ENCODE measurements around the gene CLIC3.
"Not testable (repeated sequence)": the region's sequence is repeated elsewhere in the genome, so short reads cannot be mapped to it uniquely, and the experiment has no call there.

Gene CLIC3

GRCh38 chr9:137017071-137017470 is 20.7 kb upstream of the CLIC3 start:
- DNase-seq (ENCODE audit: low spot score), result no peak

GRCh38 chr9:137016436-137016835 is 20.1 kb upstream of the CLIC3 start:
- no peak for DNase-seq (ENCODE audit: low spot score)

DNA sequence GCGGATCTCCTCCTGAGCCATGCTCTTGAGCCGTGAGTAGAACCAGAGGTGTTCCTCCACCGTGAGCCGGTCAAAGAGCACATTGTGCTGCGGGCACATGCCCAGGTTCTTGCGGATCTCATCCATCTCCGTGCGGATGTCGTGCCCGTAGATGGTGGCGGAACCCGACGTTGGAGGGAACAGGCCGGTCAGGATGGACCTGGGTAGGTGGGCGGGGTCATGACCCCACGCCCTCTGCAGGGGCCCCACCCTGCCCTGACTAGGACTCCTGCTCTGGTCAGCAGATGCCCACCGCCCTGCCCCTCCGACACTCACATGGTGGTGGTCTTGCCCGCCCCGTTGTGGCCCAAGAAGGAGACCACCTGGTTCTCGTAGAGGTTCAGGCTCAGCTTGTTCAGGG is 19.6 kb upstream of the CLIC3 start:
- no peak for DNase-seq (ENCODE audit: low spot score)

- no peak for DNase-seq (ENCODE audit: low spot score)
Observed at GRCh38 chr9:137015540-137015930, 19.2 kb upstream of the CLIC3 start.

DNA sequence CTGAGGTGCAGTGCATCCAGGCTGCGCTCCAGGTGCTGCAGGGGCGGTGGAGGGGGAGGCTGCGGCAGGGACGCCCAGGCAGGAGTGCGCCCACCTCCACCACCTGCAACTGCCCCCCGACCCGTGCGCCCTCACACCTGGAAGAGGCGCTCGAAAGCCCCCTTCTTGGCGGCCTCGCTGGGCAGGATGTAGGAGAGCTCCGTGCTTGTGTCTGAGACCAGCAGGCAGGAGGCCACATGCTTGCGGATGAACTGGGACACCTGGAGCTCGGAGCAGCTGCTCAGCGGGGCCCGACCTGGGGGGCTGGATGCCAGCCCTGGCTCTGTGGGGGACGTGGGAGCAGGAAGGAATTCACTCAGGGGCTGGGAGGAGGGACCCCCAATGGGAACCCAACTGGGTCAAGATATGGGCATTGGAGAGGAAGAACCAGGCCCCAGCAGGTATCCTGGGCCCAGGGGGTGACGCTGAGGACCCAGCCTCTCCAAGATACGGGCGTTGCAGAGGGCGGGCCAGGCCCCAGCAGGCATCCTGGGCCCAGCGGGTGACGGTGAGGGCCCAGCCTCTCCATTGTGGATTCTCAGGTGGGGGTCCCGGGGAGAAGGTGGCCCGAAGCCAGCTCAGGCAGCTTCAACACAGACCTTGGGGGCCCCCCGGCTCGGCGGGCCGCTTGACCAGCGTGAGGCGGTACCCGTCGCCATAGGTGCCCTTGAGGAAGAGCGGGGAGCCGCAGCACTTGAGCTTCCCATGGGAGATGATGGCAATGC is 18.6 kb upstream of the CLIC3 start:
- no peak for DNase-seq (ENCODE audit: low spot score)

DNA sequence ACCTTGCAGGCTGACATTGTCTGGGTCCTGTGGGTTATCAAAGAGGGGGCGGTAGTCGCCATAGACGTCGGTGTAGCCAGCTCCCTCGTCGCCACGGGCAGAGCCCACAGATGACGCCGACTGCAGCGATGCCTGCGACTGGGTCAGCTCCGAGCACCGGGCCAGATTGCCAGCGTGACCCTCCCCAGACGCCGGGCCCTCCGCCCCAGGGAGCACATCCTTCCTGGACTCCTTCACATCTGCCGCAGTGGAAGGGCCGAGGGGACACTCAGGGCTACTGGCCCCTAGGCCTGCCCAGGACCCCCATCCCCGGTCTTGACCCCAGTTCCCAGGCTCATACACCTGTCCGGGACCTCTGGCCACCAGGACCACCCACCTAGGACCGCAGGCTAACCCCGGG is 17.8 kb upstream of the CLIC3 start:
- no peak for DNase-seq (ENCODE audit: low spot score)

GRCh38 chr9:137013571-137013940 is 17.2 kb upstream of the CLIC3 start:
- no peak for DNase-seq (ENCODE audit: low spot score)

DNA sequence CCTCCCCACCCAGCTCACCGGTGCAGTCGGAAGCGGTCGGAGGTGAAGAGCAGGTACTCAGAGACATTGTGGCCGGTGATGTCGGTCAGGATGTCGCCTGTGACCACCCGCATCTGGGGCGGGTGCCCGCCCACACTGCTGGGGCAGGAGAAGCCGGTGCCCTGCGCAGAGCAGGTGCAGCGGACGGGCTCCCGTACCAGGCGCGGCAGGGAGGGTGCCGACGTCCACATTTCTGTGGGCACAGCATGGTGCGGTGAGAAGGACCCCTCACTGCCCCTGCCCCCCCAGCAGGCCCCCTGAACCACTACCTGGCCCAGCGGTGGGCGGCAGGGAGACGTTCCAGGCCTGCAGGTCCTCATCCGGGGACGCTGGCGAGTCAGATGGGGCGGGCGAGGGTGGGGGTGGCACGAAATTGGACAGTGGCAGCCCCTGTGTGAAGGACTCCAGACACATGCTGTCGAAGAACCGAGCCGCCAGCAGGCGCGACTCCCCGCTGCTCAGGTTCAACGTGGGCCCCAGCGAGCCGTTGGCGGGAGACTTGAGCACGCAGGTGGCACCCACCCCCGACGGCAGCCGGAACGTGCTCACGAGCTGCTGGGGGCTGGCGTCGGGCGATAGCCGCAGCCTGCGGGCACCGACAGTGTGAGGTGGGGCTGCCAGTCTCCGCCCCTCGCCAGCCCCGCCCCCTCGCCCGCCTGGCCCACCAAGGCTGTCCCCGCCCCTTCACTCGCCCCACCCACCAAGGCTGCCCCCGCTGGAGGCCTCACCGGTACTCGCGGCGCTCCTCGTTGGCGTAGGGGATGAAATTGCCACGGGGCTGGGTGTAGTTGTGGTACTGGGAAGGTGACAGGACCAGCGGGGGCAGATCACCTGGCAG is 16.6 kb upstream of the CLIC3 start:
- no peak for DNase-seq (ENCODE audit: low spot score)

DNA sequence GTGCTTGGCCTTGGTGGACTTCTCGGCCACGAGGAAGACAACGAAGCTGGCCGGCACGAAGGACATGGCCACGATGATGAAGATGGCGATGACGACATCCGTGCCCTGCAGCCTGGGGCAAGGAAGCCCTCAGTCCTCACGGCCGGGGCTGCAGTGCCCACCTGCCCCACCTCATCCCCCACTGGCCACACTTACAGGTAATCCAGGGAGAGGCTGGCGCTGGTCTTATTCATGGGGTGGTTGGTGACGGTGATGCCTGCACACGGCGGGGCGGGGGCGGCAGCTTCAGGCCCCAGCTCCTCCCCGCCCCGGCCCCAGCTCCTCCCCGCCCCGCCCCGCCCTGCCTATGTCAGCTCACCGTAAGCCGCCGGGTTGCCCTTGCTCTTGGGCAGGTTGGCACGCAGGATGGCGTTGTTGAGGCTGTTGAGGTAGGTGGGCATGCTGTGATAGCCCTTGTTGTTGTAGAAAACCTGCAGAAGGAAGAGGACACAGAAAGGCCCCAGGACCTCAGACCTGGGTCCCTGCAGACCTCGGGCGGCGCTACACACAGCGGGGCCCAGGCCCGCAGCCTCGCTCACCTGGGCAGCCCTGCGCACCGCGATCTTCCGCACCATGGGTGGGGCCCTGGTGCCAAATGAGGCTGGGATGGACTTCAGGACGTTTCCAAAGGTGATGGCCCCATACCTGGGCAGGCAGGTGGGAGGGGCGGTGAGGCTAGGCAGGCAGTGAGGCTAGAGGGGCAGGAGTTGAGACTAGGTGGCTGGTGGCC is 15.7 kb upstream of the CLIC3 start:
- no peak for DNase-seq (ENCODE audit: low spot score)

DNA sequence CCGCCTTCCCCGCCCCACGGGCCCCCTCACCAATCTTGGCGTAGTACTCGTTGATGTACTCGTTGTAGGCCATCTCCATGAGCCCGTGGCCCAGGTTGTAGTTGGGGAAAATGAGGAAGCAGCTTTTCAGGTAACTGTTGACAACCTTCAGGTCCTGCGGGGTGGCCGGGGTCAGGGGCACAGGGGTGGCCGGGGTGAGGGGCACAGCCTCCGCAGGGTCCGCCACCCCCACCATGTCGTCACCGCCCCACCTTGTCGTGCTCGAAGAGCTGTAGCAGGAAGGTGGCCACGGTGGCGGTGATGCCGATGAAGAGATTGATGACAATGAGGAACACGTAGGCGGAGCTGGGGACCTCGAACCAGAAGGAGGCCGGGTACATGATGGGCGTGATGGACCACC is 14.8 kb upstream of the CLIC3 start:
- DNase-seq (ENCODE audit: low spot score), result no peak

- DNase-seq (ENCODE audit: low spot score), result no peak
Observed at GRCh38 chr9:137009938-137010732, 13.8 kb upstream of the CLIC3 start.

- no peak for DNase-seq (ENCODE audit: low spot score)
Observed at GRCh38 chr9:137009217-137009616, 12.8 kb upstream of the CLIC3 start.

DNA sequence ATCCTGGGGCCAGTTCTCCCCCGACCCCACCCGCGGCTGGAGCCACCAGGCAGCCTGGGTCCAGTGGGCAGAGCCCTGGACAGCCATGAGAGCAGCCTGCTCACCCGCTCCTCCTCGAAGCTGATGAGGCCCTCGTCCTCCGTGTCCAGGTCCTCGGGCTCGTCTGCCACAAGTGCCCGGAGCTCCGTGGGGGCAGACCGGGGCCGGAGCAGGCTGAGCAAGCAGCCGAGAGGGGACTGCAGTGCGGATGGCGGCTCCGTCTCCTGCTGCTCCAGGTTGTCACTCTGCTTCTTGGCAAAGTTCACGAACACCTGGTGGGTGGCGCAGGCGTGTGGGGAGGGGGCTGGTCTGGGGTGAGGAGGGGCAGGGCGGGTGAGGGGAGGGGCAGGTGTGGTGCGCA is 11.9 kb upstream of the CLIC3 start:
- no peak for DNase-seq (ENCODE audit: low spot score)

GRCh38 chr9:137007816-137008270 is 11.5 kb upstream of the CLIC3 start:
- DNase-seq (ENCODE audit: low spot score), result no peak

- peak; percentile 59 for DNase-seq (ENCODE audit: low spot score)
Observed at GRCh38 chr9:137007108-137007815, 10.9 kb upstream of the CLIC3 start.

- DNase-seq (ENCODE audit: low spot score), result no peak
Observed at GRCh38 chr9:137006116-137007003, 10.0 kb upstream of the CLIC3 start.

DNA sequence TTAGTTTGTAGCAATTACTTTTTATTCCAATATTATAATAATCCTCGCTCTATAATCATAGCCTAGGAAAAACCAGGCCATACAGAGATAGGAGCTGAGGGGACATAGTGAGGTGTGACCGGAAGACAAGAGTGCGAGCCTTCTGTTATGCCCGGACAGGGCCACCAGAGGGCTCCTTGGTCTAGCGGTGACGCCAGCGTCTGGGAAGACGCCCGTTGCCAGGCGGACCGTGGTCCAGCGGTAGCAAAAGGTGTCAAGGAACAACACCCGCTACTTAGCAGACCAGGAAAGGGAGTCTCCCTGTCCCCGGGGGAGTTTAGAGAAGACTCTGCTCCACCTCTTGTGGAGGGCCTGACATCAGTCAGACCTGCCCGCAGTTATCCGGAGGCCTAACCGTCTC is 7.9 kb upstream of the CLIC3 start:
- DNase-seq (ENCODE audit: low spot score), result not testable (repeated sequence)

DNA sequence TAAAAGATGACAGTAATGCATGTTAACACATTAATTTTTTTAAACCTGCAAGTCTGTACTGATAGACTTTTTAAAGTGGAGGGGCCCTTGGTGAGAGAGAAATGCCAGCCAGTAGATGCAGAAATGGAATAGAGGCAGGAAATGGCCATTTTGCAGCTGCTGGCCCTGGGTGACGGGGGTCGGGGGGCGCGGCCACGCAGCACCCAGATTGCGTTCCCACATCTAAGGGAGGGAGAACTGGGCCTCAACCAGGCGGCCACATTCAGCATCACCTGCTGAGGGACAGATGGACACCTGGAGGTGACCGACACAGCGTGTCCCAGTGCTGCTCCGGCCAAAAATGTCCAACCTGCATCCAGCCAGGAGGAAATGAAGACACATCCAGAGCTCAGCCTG is 6.3 kb upstream of the CLIC3 start:
- no peak for DNase-seq (ENCODE audit: low spot score)

- no peak for DNase-seq (ENCODE audit: low spot score)
Observed at GRCh38 chr9:137001857-137002645, 5.7 kb upstream of the CLIC3 start.

Data from AG08396 (cell line).